CD14-positive monocyte (primary cell): Measurements from ENCODE around the gene WDFY3. TPM values are rescaled to one million over a fixed set of nuclear protein-coding genes. Genes with fewer than 3 reads are reported as not detected.

Experiments used
- DNase-seq, 3 donors: peaks; one replicate each; pipeline ENCODE4 v3.0.0-alpha.2; 2011 to 2022
- H2AFZ ChIP-seq: 2 replicates; pipeline ENCODE4 v1.6.0; 2012; ENCODE audit warnings: mild to moderate bottlenecking, low read depth, low read length, inconsistent platforms; ENCODE audit not compliant: insufficient read depth, poor library complexity, severe bottlenecking
- H3K27ac ChIP-seq, 2 donors: 1 replicate in 1 of 2; 2 replicates in 1 of 2; pipeline ENCODE4 v1.5.1; 2012 to 2013; ENCODE audit warnings: low read length in 2 of 2, control low read depth in 1 of 2, inconsistent platforms in 1 of 2, low read depth in 1 of 2, mild to moderate bottlenecking in 1 of 2
- H3K27me3 ChIP-seq, 2 donors: one replicate each; pipeline versions ENCODE4 v1.6.0 to v1.6.1; 2011 to 2013; ENCODE audit warnings: low read length in 2 of 2; ENCODE audit not compliant: control insufficient read depth in 2 of 2, insufficient read depth in 2 of 2
- H3K36me3 ChIP-seq, 2 donors: replicated peaks in 1 of 2; 1 replicate in 1 of 2; 2 replicates in 1 of 2; pipeline versions ENCODE4 v1.5.1 to v1.6.1; 2012 to 2013; ENCODE audit warnings: low read length in 2 of 2, control low read depth in 1 of 2, inconsistent platforms in 1 of 2, mild to moderate bottlenecking in 1 of 2; ENCODE audit not compliant: insufficient read depth in 2 of 2, control insufficient read depth in 1 of 2
- H3K4me1 ChIP-seq, 2 donors: 1 replicate in 1 of 2; 2 replicates in 1 of 2; pipeline versions ENCODE4 v1.5.1 to v1.6.1; 2012 to 2013; ENCODE audit warnings: low read length in 2 of 2, control low read depth in 1 of 2, inconsistent platforms in 1 of 2, mild to moderate bottlenecking in 1 of 2, moderate library complexity in 1 of 2; ENCODE audit not compliant: insufficient read depth in 2 of 2, control insufficient read depth in 1 of 2
- H3K4me2 ChIP-seq: replicated peaks from 2 replicates; pipeline ENCODE3; 2012; ENCODE audit warnings: low read length, moderate library complexity, mild to moderate bottlenecking; ENCODE audit not compliant: poor library complexity, severe bottlenecking; ENCODE audit errors: extremely low read depth
- H3K4me3 ChIP-seq, 3 experiments: fragments of 200-600 bp in 1 of 3; sonication (generic) in 1 of 3; replicated peaks in 1 of 3; 1 replicate in 2 of 3; 2 replicates in 1 of 3; pipeline ENCODE4 v1.5.1; 2011 to 2013; ENCODE audit warnings: low read length in 3 of 3, mild to moderate bottlenecking in 3 of 3, control low read depth in 2 of 3, low read depth in 2 of 3, inconsistent platforms in 1 of 3, moderate library complexity in 1 of 3
- H3K79me2 ChIP-seq: 2 replicates; pipeline ENCODE4 v1.6.0; 2012; ENCODE audit warnings: mild to moderate bottlenecking, control low read depth, inconsistent platforms, low read length, moderate library complexity; ENCODE audit not compliant: insufficient read depth
- H3K9ac ChIP-seq: 2 replicates; pipeline ENCODE4 v1.6.0; 2017; ENCODE audit warnings: low read length, mild to moderate bottlenecking; ENCODE audit not compliant: insufficient read depth, poor library complexity, severe bottlenecking
- H3K9me3 ChIP-seq, 2 donors: replicated peaks in 1 of 2; 1 replicate in 1 of 2; 2 replicates in 1 of 2; pipeline versions ENCODE4 v1.5.1 to v1.6.1; 2012 to 2013; ENCODE audit warnings: low read length in 2 of 2, control low read depth in 1 of 2; ENCODE audit not compliant: control insufficient read depth in 1 of 2, insufficient read depth in 1 of 2
- H4K20me1 ChIP-seq: 2 replicates; pipeline ENCODE4 v1.6.0; 2012; ENCODE audit warnings: mild to moderate bottlenecking, low read length, control low read depth, moderate library complexity; ENCODE audit not compliant: insufficient read depth
- H3K27ac Mint-ChIP-seq, 7 donors: one replicate each; pipeline ENCODE4 v1.8.0; 2020; ENCODE audit warnings: mild to moderate bottlenecking in 7 of 7, mixed read lengths in 7 of 7, moderate library complexity in 6 of 7, inconsistent platforms in 2 of 7
- H3K27me3 Mint-ChIP-seq, 3 donors: one replicate each; pipeline ENCODE4 v1.8.0; 2021 to 2022; ENCODE audit warnings: low read depth in 3 of 3, mild to moderate bottlenecking in 3 of 3, mixed read lengths in 3 of 3, moderate library complexity in 3 of 3, inconsistent platforms in 1 of 3
- H3K36me3 Mint-ChIP-seq, 2 donors: one replicate each; pipeline ENCODE4 v1.8.0; 2020; ENCODE audit warnings: mixed read lengths in 2 of 2, inconsistent platforms in 1 of 2, mild to moderate bottlenecking in 1 of 2
- H3K4me1 Mint-ChIP-seq: one replicate; pipeline ENCODE4 v1.8.0; 2020; ENCODE audit warnings: mild to moderate bottlenecking, mixed read lengths
- H3K4me3 Mint-ChIP-seq, 2 donors: one replicate each; pipeline ENCODE4 v1.8.0; 2020; ENCODE audit warnings: mild to moderate bottlenecking in 2 of 2, mixed read lengths in 2 of 2, moderate library complexity in 1 of 2
- H3K9me3 Mint-ChIP-seq, 7 donors: one replicate each; pipeline ENCODE4 v1.8.0; 2020 to 2022; ENCODE audit warnings: mixed read lengths in 7 of 7, mild to moderate bottlenecking in 6 of 7, moderate library complexity in 6 of 7, inconsistent platforms in 2 of 7
- CTCF ChIP-seq: fragments of 200-600 bp; IDR thresholded peaks from one replicate; pipeline ENCODE4 v1.8.0; 2022; ENCODE audit warnings: antibody characterized with exemption, mild to moderate bottlenecking
- WGBS: methylation state at CpG from one replicate; pipeline ENCODE4 v1.1.5; 2013; ENCODE audit warnings: missing lambda C conversion rate; ENCODE audit not compliant: insufficient coverage; 5-methylcytosine and 5-hydroxymethylcytosine counted together
- intact Hi-C, 2 donors: fragments of 100-400 bp; cut with micrococcal nuclease; formaldehyde crosslinking; loops; one replicate each; pipeline versions ENCODE4 v1.15.0 to v1.15.1; 2023
- polyA plus RNA-seq, 3 donors: library from polyadenylated mRNA; depleted of rRNA in 1 of 3; unstranded in 2 of 3; stranded (reverse) in 1 of 3; fragments of 300-500 nt in 2 of 3; fragments of >200 nt in 1 of 3; fragmentation: Illumina TruSeq in 2 of 3; gene quantifications; 1 replicate in 2 of 3; 2 replicates in 1 of 3; pipeline ENCODE4 v1.2.3, GENCODE V29; 2012 to 2021

WDFY3 gene
- polyA plus RNA-seq, 3 donors = 5.6 to 35.5 (median 5.9) TPM

DNA sequence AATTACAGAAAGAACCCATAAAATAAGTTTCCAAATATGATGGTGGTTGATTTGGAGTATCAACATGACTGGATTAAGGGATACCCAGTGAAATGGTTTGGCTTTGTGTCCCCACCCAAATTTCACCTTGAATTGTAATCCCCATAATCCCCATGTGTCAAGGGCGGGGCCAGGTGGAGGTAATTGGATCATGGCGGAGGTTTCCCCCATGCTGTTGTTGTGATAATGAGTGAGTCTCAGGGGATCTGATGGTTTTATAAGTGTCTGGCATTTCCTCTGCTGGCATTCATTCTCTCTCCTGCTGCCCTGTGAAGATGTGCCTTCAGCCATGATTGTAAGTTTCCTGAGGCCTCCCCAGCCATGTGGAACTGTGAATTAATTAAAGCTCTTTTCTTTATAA lies 39.1 kb downstream of the WDFY3 start:
- Histone ChIP-seq H3K4me3 (no peak overlapping the region), H3K4me2 (no peak overlapping the region), H3K27me3 (no peaks in the 10 kb centered on the region), H3K79me2 (peaks cover 62% of the 10 kb centered on the region), H3K9ac (no peak overlapping the region), H3K4me1 (no peaks in the 10 kb centered on the region), H3K36me3 (peaks cover 25 to 66% of the 10 kb centered on the region in 2 donors), H2AFZ (no peak overlapping the region), H4K20me1 (peaks cover 96% of the 10 kb centered on the region), H3K27ac (no peak overlapping the region), H3K9me3 (no peaks in the 10 kb centered on the region)
- no peak for DNase-seq
- H3K36me3 Mint-ChIP-seq = peaks cover 38 to 48% of the 10 kb centered on the region in 2 donors
- WGBS = no CpG with 5 or more reads among the region's 2 CpGs
- no peaks in the 10 kb centered on the region for H3K27me3 Mint-ChIP-seq
- H3K4me3 Mint-ChIP-seq = no peak overlapping the region
- intact Hi-C loops = no loop called here
- H3K27ac Mint-ChIP-seq = peak overlapping the region in 1 of 7 donors; percentile 21
- peaks cover 7% of the 10 kb centered on the region for H3K4me1 Mint-ChIP-seq
- H3K9me3 Mint-ChIP-seq = peaks cover 0 to 3% (median 0%) of the 10 kb centered on the region in 7 donors
- no peak for TF ChIP-seq CTCF

DNA sequence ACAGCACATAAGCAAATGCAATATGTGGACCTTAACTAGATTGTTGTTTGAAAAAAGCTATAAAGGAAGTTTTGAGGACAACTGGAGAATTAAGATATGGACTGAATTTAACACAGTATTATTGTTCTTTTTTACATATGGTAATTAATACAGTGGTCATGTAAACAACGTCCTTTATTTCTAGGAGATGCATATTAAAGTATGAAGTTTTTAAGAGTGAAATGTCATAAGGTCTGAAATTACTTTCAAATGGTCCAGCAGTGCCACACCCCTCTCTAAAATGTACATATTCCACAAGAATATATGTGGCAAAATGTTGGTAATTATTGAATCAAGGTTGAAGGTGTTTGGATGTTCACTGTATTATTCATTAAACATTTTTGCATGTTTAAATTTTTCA lies 40.9 kb downstream of the WDFY3 start:
- no peak for DNase-seq
- H3K4me3 ChIP-seq = no peak overlapping the region
- no peak for TF ChIP-seq CTCF
- H3K27me3 Mint-ChIP-seq = no peaks in the 10 kb centered on the region
- peaks cover 96% of the 10 kb centered on the region for H4K20me1 ChIP-seq
- H3K79me2 ChIP-seq = peaks cover 47% of the 10 kb centered on the region
- H3K36me3 Mint-ChIP-seq = peaks cover 26 to 39% of the 10 kb centered on the region in 2 donors
- H3K27ac ChIP-seq = no peak overlapping the region
- peaks cover 0 to 3% (median 0%) of the 10 kb centered on the region in 7 donors for H3K9me3 Mint-ChIP-seq
- no peak overlapping the region for H3K27ac Mint-ChIP-seq
- H3K4me1 Mint-ChIP-seq = peaks cover 16% of the 10 kb centered on the region
- H3K36me3 ChIP-seq = peaks cover 13 to 49% of the 10 kb centered on the region in 2 donors
- WGBS = no CpG with 5 or more reads among the region's 1 CpG
- intact Hi-C loops = no loop called here
- H3K27me3 ChIP-seq = no peaks in the 10 kb centered on the region
- no peak overlapping the region for H3K4me3 Mint-ChIP-seq
- no peak overlapping the region for H3K4me2 ChIP-seq
- no peak overlapping the region for H3K9ac ChIP-seq
- H2AFZ ChIP-seq = no peak overlapping the region
- peaks cover 4 to 5% of the 10 kb centered on the region in 2 donors for H3K4me1 ChIP-seq
- no peaks in the 10 kb centered on the region for H3K9me3 ChIP-seq
